Ectodermal cell (in vitro differentiated cells): ENCODE measurements around the gene JPH3.

Experiments
- H3K27ac ChIP-seq: 2 replicates; pipeline ENCODE4 v1.7.0; 2013; ENCODE audit warnings: mild to moderate bottlenecking, low read depth, low read length; ENCODE audit not compliant: insufficient read depth, poor library complexity, severe bottlenecking
- H3K27me3 ChIP-seq: 2 replicates; pipeline ENCODE4 v1.7.0; 2013; ENCODE audit warnings: mild to moderate bottlenecking, low read length; ENCODE audit not compliant: insufficient read depth, control insufficient read depth, poor library complexity, severe bottlenecking
- H3K36me3 ChIP-seq: one replicate; pipeline ENCODE4 v1.7.0; 2013; ENCODE audit warnings: low read length; ENCODE audit not compliant: control insufficient read depth, insufficient read depth
- H3K4me1 ChIP-seq: one replicate; pipeline ENCODE4 v1.7.0; 2013; ENCODE audit warnings: low read length; ENCODE audit not compliant: control insufficient read depth, insufficient read depth
- H3K4me3 ChIP-seq: 2 replicates; pipeline ENCODE4 v1.7.0; 2013; ENCODE audit warnings: low read depth, low read length, control low read depth; ENCODE audit not compliant: insufficient read depth
- H3K9me3 ChIP-seq: 2 replicates; pipeline ENCODE4 v1.7.0; 2013; ENCODE audit warnings: mild to moderate bottlenecking, low read length, moderate library complexity; ENCODE audit not compliant: control insufficient read depth
- WGBS, 2 experiments: methylation state at CpG; one replicate each; pipeline ENCODE4 v1.1.7; 2013; ENCODE audit warnings: missing lambda C conversion rate in 2 of 2; 5-methylcytosine and 5-hydroxymethylcytosine counted together

Gene JPH3

GRCh38 chr16:87584975-87585374 lies 17.3 kb upstream of the JPH3 start:
- Histone ChIP-seq H3K27ac (no peak overlapping the region), H3K9me3 (no peaks in the 10 kb centered on the region), H3K36me3 (no peaks in the 10 kb centered on the region), H3K4me1 (peaks cover 3% of the 10 kb centered on the region), H3K27me3 (peaks cover 1% of the 10 kb centered on the region), H3K4me3 (no peak overlapping the region)
- WGBS, 2 experiments = 93 to 96% methylated on average over 8 of the region's 8 CpGs

GRCh38 chr16:87585442-87586200 lies 16.7 kb upstream of the JPH3 start:
- WGBS, 2 experiments = 84 to 86% methylated on average over 28 of the region's 28 CpGs
- no peak overlapping the region for H3K27ac ChIP-seq
- H3K27me3 ChIP-seq = peaks cover 5% of the 10 kb centered on the region
- no peaks in the 10 kb centered on the region for H3K36me3 ChIP-seq
- H3K9me3 ChIP-seq = no peaks in the 10 kb centered on the region
- H3K4me1 ChIP-seq = peaks cover 3% of the 10 kb centered on the region
- H3K4me3 ChIP-seq = no peak overlapping the region

- no peaks in the 10 kb centered on the region for H3K9me3 ChIP-seq
- peaks cover 3% of the 10 kb centered on the region for H3K4me1 ChIP-seq
- no peak overlapping the region for H3K4me3 ChIP-seq
- H3K27me3 ChIP-seq = peaks cover 5% of the 10 kb centered on the region
- no peaks in the 10 kb centered on the region for H3K36me3 ChIP-seq
- H3K27ac ChIP-seq = no peak overlapping the region
- WGBS, 2 experiments = 86 to 89% methylated on average over 22 of the region's 22 CpGs
These were observed 16.0 kb upstream of the JPH3 start for GRCh38 chr16:87586201-87586782.

GRCh38 chr16:87587636-87588035 lies 14.7 kb upstream of the JPH3 start:
- Histone ChIP-seq H3K4me3 (no peak overlapping the region), H3K27me3 (peaks cover 5% of the 10 kb centered on the region), H3K36me3 (no peaks in the 10 kb centered on the region), H3K4me1 (peaks cover 1% of the 10 kb centered on the region), H3K27ac (no peak overlapping the region), H3K9me3 (no peaks in the 10 kb centered on the region)
- WGBS, 2 experiments = 88 to 93% methylated on average over 9 of the region's 9 CpGs

GRCh38 chr16:87592018-87592712 lies 10.1 kb upstream of the JPH3 start:
- no peaks in the 10 kb centered on the region for H3K36me3 ChIP-seq
- H3K4me1 ChIP-seq = no peaks in the 10 kb centered on the region
- H3K4me3 ChIP-seq = no peak overlapping the region
- peaks cover 5% of the 10 kb centered on the region for H3K27me3 ChIP-seq
- no peaks in the 10 kb centered on the region for H3K9me3 ChIP-seq
- 88 to 89% methylated on average over 21 of the region's 21 CpGs for WGBS, 2 experiments
- H3K27ac ChIP-seq = no peak overlapping the region

- Histone ChIP-seq H3K27me3 (peaks cover 8% of the 10 kb centered on the region), H3K36me3 (no peaks in the 10 kb centered on the region), H3K27ac (no peak overlapping the region), H3K9me3 (no peaks in the 10 kb centered on the region), H3K4me1 (no peaks in the 10 kb centered on the region), H3K4me3 (no peak overlapping the region)
- WGBS, 2 experiments = 90 to 92% methylated on average over 10 of the region's 10 CpGs
These were observed 8.5 kb upstream of the JPH3 start for GRCh38 chr16:87593710-87594258.

- 93 to 94% methylated on average over 5 of the region's 5 CpGs for WGBS, 2 experiments
- Histone ChIP-seq H3K27me3 (peaks cover 18% of the 10 kb centered on the region), H3K27ac (no peak overlapping the region), H3K9me3 (no peaks in the 10 kb centered on the region), H3K4me3 (no peak overlapping the region), H3K36me3 (no peaks in the 10 kb centered on the region), H3K4me1 (no peaks in the 10 kb centered on the region)
These were observed 6.6 kb upstream of the JPH3 start for GRCh38 chr16:87595712-87596111.

- peaks cover 32% of the 10 kb centered on the region for H3K27me3 ChIP-seq
These were observed 4.9 kb upstream of the JPH3 start for GRCh38 chr16:87597324-87597830.

GRCh38 chr16:87598431-87598830 lies 3.9 kb upstream of the JPH3 start:
- no peaks in the 10 kb centered on the region for H3K4me1 ChIP-seq
- no peaks in the 10 kb centered on the region for H3K36me3 ChIP-seq
- 85 to 88% methylated on average over 5 of the region's 5 CpGs for WGBS, 2 experiments
- peaks cover 40% of the 10 kb centered on the region for H3K27me3 ChIP-seq
- no peaks in the 10 kb centered on the region for H3K9me3 ChIP-seq
- no peak overlapping the region for H3K27ac ChIP-seq
- H3K4me3 ChIP-seq = no peak overlapping the region

More at GRCh38 chr16:87597324-87597830, 4.9 kb upstream of the JPH3 start:
- H3K27ac ChIP-seq = no peak overlapping the region
- H3K9me3 ChIP-seq = no peaks in the 10 kb centered on the region
- H3K4me1 ChIP-seq = no peaks in the 10 kb centered on the region
- 88 to 90% methylated on average over 6 of the region's 6 CpGs for WGBS, 2 experiments
- no peak overlapping the region for H3K4me3 ChIP-seq
- H3K36me3 ChIP-seq = no peaks in the 10 kb centered on the region

GRCh38 chr16:87600246-87600645 lies 2.1 kb upstream of the JPH3 start:
- H3K4me3 ChIP-seq = no peak overlapping the region
- no peaks in the 10 kb centered on the region for H3K36me3 ChIP-seq
- peaks cover 58% of the 10 kb centered on the region for H3K27me3 ChIP-seq
- no peak overlapping the region for H3K27ac ChIP-seq
- 80 to 87% methylated on average over 6 of the region's 6 CpGs for WGBS, 2 experiments
- H3K4me1 ChIP-seq = peaks cover 11% of the 10 kb centered on the region
- H3K9me3 ChIP-seq = no peaks in the 10 kb centered on the region
